Endothelial cell of umbilical vein (primary cell): ENCODE measurements around the gene ATXN7L1. TPM values are rescaled to one million over a fixed set of nuclear protein-coding genes. Genes with fewer than 3 reads are reported as not detected.

Source experiments
- BruUV-seq: library from RNA; stranded (reverse); fragments of 400-500 nt; replicated peaks from 2 replicates; lab custom pipeline; 2021; lab: Mats Ljungman, UMichigan
- CTCF ChIA-PET: fragments of 300-600, 350-600 bp; sonication (Branson Sonifier 250); formaldehyde crosslinking; loops from one replicate; lab custom pipeline; 2021; ENCODE audit warnings: antibody characterized with exemption, inconsistent platforms; lab: Charles Lee
- POLR2A ChIA-PET: fragments of 300-600, 350-600 bp; sonication (Branson Sonifier 250); formaldehyde crosslinking; loops from one replicate; lab custom pipeline; 2021; ENCODE audit warnings: antibody characterized with exemption, inconsistent platforms; lab: Charles Lee
- DNase-seq: peaks from one replicate; pipeline ENCODE4 v3.0.0-alpha.2; 2011; ENCODE audit warnings: low read depth, low spot score
- FAIRE-seq: peaks from 2 replicates; lab custom pipeline; 2011; peaks lifted over from hg19 to GRCh38; lab: Jason Lieb, UNC
- H2AFZ ChIP-seq: 2 replicates; pipeline ENCODE4 v1.6.0; 2012; ENCODE audit warnings: low read depth, low read length, control low read depth, inconsistent platforms
- H3K27ac ChIP-seq: 2 replicates; pipeline ENCODE4 v1.5.1; 2011; ENCODE audit warnings: low read depth, mild to moderate bottlenecking, control low read depth, low read length, moderate library complexity; ENCODE audit not compliant: insufficient read depth
- H3K27me3 ChIP-seq, 2 experiments: 2 replicates each; pipeline versions ENCODE4 v1.6.0 to v1.6.1; 2011; ENCODE audit warnings: low read length in 2 of 2, mixed read lengths in 1 of 2; ENCODE audit not compliant: control insufficient read depth in 2 of 2, insufficient read depth in 2 of 2
- H3K36me3 ChIP-seq, 2 experiments: 2 replicates in 1 of 2; 3 replicates in 1 of 2; pipeline ENCODE4 v1.5.1; 2011; ENCODE audit warnings: low read length in 2 of 2, mild to moderate bottlenecking in 1 of 2, moderate library complexity in 1 of 2; ENCODE audit not compliant: control insufficient read depth in 2 of 2, insufficient read depth in 2 of 2; ENCODE audit errors: extremely low read depth in 1 of 2
- H3K4me1 ChIP-seq: 3 replicates; pipeline ENCODE4 v1.5.1; 2011; ENCODE audit warnings: mild to moderate bottlenecking, low read length; ENCODE audit not compliant: control insufficient read depth, insufficient read depth; ENCODE audit errors: extremely low read depth
- H3K4me2 ChIP-seq: 2 replicates; pipeline ENCODE4 v1.6.1; 2011; ENCODE audit warnings: low read length, control low read depth, mixed read lengths; ENCODE audit not compliant: insufficient read depth
- H3K4me3 ChIP-seq, 3 experiments: fragments of 200-600 bp in 1 of 3; sonication (generic), shearing (Covaris generic) in 1 of 3; replicated peaks in 1 of 3; 2 replicates each; pipeline ENCODE4 v1.5.1; 2011 to 2016; ENCODE audit warnings: control low read depth in 3 of 3, low read length in 3 of 3, mild to moderate bottlenecking in 2 of 3, inconsistent platforms in 1 of 3, low read depth in 1 of 3, moderate library complexity in 1 of 3; ENCODE audit not compliant: insufficient read depth in 1 of 3
- H3K79me2 ChIP-seq: 2 replicates; pipeline ENCODE4 v1.6.0; 2012; ENCODE audit warnings: low read length, inconsistent platforms; ENCODE audit not compliant: control insufficient read depth, insufficient read depth
- H3K9ac ChIP-seq: replicated peaks from 2 replicates; pipeline ENCODE3; 2011; ENCODE audit warnings: low read length, control low read depth; ENCODE audit not compliant: insufficient read depth; ENCODE audit errors: extremely low read depth
- H3K9me1 ChIP-seq: replicated peaks from 3 replicates; pipeline ENCODE4 v1.6.0; 2011; ENCODE audit warnings: mild to moderate bottlenecking, low read length; ENCODE audit not compliant: control insufficient read depth, insufficient read depth; ENCODE audit errors: extremely low read depth
- H3K9me3 ChIP-seq: replicated peaks from 2 replicates; pipeline ENCODE4 v1.5.1; 2012; ENCODE audit warnings: low read length, inconsistent platforms; ENCODE audit not compliant: control insufficient read depth, insufficient read depth
- H4K20me1 ChIP-seq: replicated peaks from 2 replicates; pipeline ENCODE3; 2011; ENCODE audit warnings: mild to moderate bottlenecking, low read length; ENCODE audit not compliant: control insufficient read depth, insufficient read depth; ENCODE audit errors: extremely low read depth
- CTCF ChIP-seq, 2 donors: IDR thresholded peaks; 1 replicate in 1 of 2; 2 replicates in 1 of 2; pipeline ENCODE4 v1.5.1; 2011; ENCODE audit warnings: low read length in 2 of 2, mild to moderate bottlenecking in 2 of 2, moderate library complexity in 2 of 2, control low read depth in 1 of 2, inconsistent platforms in 1 of 2, low read depth in 1 of 2; ENCODE audit not compliant: insufficient read depth in 1 of 2; ENCODE audit errors: extremely low read depth in 1 of 2
- EZH2 ChIP-seq: IDR thresholded peaks from 2 replicates; pipeline ENCODE4 v1.6.1; 2012; ENCODE audit warnings: borderline replicate concordance, low read depth, mild to moderate bottlenecking, moderate library complexity, low read length, inconsistent platforms; ENCODE audit not compliant: severe bottlenecking
- FOS ChIP-seq: IDR thresholded peaks from 2 replicates; pipeline ENCODE4 v1.6.1; 2011; ENCODE audit warnings: mild to moderate bottlenecking, low read length, moderate library complexity, borderline replicate concordance; ENCODE audit not compliant: insufficient read depth
- GATA2 ChIP-seq: IDR thresholded peaks from 2 replicates; pipeline ENCODE4 v1.7.0; 2011; ENCODE audit warnings: low read depth, mild to moderate bottlenecking, moderate library complexity, mixed read lengths, low read length; ENCODE audit not compliant: insufficient read length, insufficient read depth
- JUN ChIP-seq: IDR thresholded peaks from 2 replicates; pipeline ENCODE4 v1.6.1; 2011; ENCODE audit warnings: borderline replicate concordance, low read depth; ENCODE audit not compliant: insufficient read length, insufficient read depth
- MAX ChIP-seq: IDR thresholded peaks from 2 replicates; pipeline ENCODE4 v1.6.1; 2011; ENCODE audit not compliant: insufficient read depth, insufficient read length
- MYC ChIP-seq: IDR thresholded peaks from one replicate; pipeline ENCODE4 v1.6.1; 2011; ENCODE audit warnings: mild to moderate bottlenecking, low read depth, low read length
- POLR2A ChIP-seq: IDR thresholded peaks from 2 replicates; pipeline ENCODE4 v1.6.1; 2012; ENCODE audit warnings: low read depth, mild to moderate bottlenecking, control low read depth, low read length
- POLR2AphosphoS5 ChIP-seq: IDR thresholded peaks from 2 replicates; pipeline ENCODE4 v1.6.1; 2012; ENCODE audit warnings: low read depth, mild to moderate bottlenecking, control low read depth, low read length, moderate library complexity; ENCODE audit not compliant: insufficient read depth
- dilution Hi-C: fragments of 300-500 bp; cut with MboI; formaldehyde crosslinking; loops from one replicate; pipeline ENCODE4 v1.15.0; 2019; ENCODE audit warnings: low sequenced_read_pairs; ENCODE audit not compliant: extremely low pct_ligation_motif_present
- intact Hi-C: fragments of 100-400 bp; cut with micrococcal nuclease; formaldehyde crosslinking; loops from one replicate; pipeline ENCODE4 v1.10.0; 2022
- polyA plus RNA-seq, 4 experiments: library from polyadenylated mRNA; depleted of rRNA in 3 of 4; stranded (reverse) in 3 of 4; unstranded in 1 of 4; fragments of >200 nt; gene quantifications; 2 replicates each; pipeline versions ENCODE4 v1.2.1 to v1.2.3, GENCODE V29; 2011 to 2012; ENCODE audit warnings: missing spikeins in 1 of 4
- total RNA-seq: library from RNA; stranded (reverse); gene quantifications from 2 replicates; pipeline ENCODE4 v1.2.3, GENCODE V29; 2021

The ATXN7L1 gene
- total and polyA plus RNA-seq, 2 donors (not counting 3 experiments of a cell fraction or from before 2014, with no cell fraction given), result 4.6 to 15.6 TPM

GRCh38 chr7:105638902-105639495, 237.4 kb downstream of the ATXN7L1 start:
- ChIA-PET CTCF (no interaction called here), POLR2A (interaction anchor here (0.7 kb wide), 1 partner anchor 55 kb away, joined by 9 read pairs; no protein-coding TSS in a partner anchor)
- no peak for DNase-seq
- Histone ChIP-seq H3K27me3 (no peaks in the 10 kb centered on the region), H3K9me1 (no peaks in the 10 kb centered on the region), H3K4me3 (no peak overlapping the region), H3K27ac (no peak overlapping the region), H3K36me3 (peaks cover 0 to 20% of the 10 kb centered on the region in 2 experiments), H3K9me3 (no peaks in the 10 kb centered on the region), H3K9ac (no peak overlapping the region), H3K79me2 (no peaks in the 10 kb centered on the region), H3K4me1 (no peaks in the 10 kb centered on the region), H4K20me1 (no peaks in the 10 kb centered on the region), H3K4me2 (no peak overlapping the region), H2AFZ (no peak overlapping the region)
- TF ChIP-seq POLR2AphosphoS5, result no peak
- no TSS peak for BruUV-seq
- FAIRE-seq, result no peak
- dilution Hi-C loops, result no loop called here
- intact Hi-C loops, result no loop called here

- no peaks in the 10 kb centered on the region for H3K9me3 ChIP-seq
- dilution Hi-C loops (no loop called here), intact Hi-C loops (no loop called here)
- no peak overlapping the region for H3K9ac ChIP-seq
- H3K4me2 ChIP-seq, result no peak overlapping the region
- POLR2A ChIA-PET, result no interaction called here
- H3K27me3 ChIP-seq, result no peaks in the 10 kb centered on the region
- no peak overlapping the region for H3K27ac ChIP-seq
- no peak for FAIRE-seq
- CTCF ChIA-PET, result no interaction called here
- no peak overlapping the region for H2AFZ ChIP-seq
- H3K4me1 ChIP-seq, result no peaks in the 10 kb centered on the region
- BruUV-seq, result no TSS peak
- H3K4me3 ChIP-seq, result no peak overlapping the region
- H4K20me1 ChIP-seq, result no peaks in the 10 kb centered on the region
- no peaks in the 10 kb centered on the region for H3K9me1 ChIP-seq
- H3K36me3 ChIP-seq, result peaks cover 0 to 23% of the 10 kb centered on the region in 2 experiments
- TF ChIP-seq POLR2A (no peak), MYC (no peak), JUN (no peak), EZH2 (no peak), CTCF (IDR thresholded peaks at IDR 0.05; ENCODE audit: extremely low read depth in 1 of 2, insufficient read depth in 1 of 2, low read depth in 1 of 2, low read length in 2 of 2) (no peak), MAX (no peak), FOS (no peak), GATA2 (no peak), POLR2AphosphoS5 (no peak)
- H3K79me2 ChIP-seq, result no peaks in the 10 kb centered on the region
- DNase-seq, result no peak
Observed at GRCh38 chr7:105638334-105638733, 238.1 kb downstream of the ATXN7L1 start.
